Measurements from ENCODE around the gene PDE4D. TPM values are rescaled to one million over a fixed set of nuclear protein-coding genes. Genes with fewer than 3 reads are reported as not detected.

The PDE4D gene
- total RNA-seq, 1 experiment from 2014 or later, result 3.6 TPM

GRCh38 chr5:59535561-59535960 lies 358.0 kb downstream of the PDE4D start:
- no peaks in the 10 kb centered on the region for H3K36me3 ChIP-seq (ENCODE audit: low read depth, low read length)
- no peak overlapping the region for H2AFZ ChIP-seq (ENCODE audit: low read length)
- H3K27ac ChIP-seq (ENCODE audit: low read length), result no peak overlapping the region
- no peaks in the 10 kb centered on the region for H3K79me2 ChIP-seq (ENCODE audit: low read length)
- TF ChIP-seq EZH2phosphoT487 (IDR thresholded peaks at IDR 0.05; ENCODE audit: borderline replicate concordance, low read length), result no peak
- TF ChIP-seq EZH2 (IDR thresholded peaks at IDR 0.05; ENCODE audit: low read length, unreplicated experiment), result no peak
- TF ChIP-seq CTCF (conservative IDR thresholded peaks at IDR 0.05; ENCODE audit: low read depth, low read length), result no peak
- H3K9me2 ChIP-seq (replicated peaks; ENCODE audit: low read length), result no peaks in the 10 kb centered on the region
- CTCF ChIA-PET, result no interaction called here
- ATAC-seq (no peak), DNase-seq (no peak)
- H3K9ac ChIP-seq (ENCODE audit: low read length), result no peak overlapping the region
- POLR2A ChIA-PET (ENCODE audit: unreplicated experiment), result no interaction called here
- no peaks in the 10 kb centered on the region for H3K9me3 ChIP-seq (ENCODE audit: low read length)
- H4K20me1 ChIP-seq (ENCODE audit: low read length), result no peaks in the 10 kb centered on the region
- no peaks in the 10 kb centered on the region for H3K27me3 ChIP-seq (ENCODE audit: low read length)
- BruUV-seq (replicated peaks), result no TSS peak
- H3F3A ChIP-seq (ENCODE audit: low read length, unreplicated experiment), result no peaks in the 10 kb centered on the region
- intact Hi-C loops (cut with micrococcal nuclease), result no loop called here
- H3K4me3 ChIP-seq (ENCODE audit: low read length), result no peak overlapping the region
- no peak overlapping the region for H3K4me2 ChIP-seq (ENCODE audit: low read length)
- no peaks in the 10 kb centered on the region for H3K4me1 ChIP-seq (ENCODE audit: insufficient read depth, low read length)

GRCh38 chr5:59533730-59534108 lies 359.8 kb downstream of the PDE4D start:
- no peak for TF ChIP-seq EZH2phosphoT487 (IDR thresholded peaks at IDR 0.05; ENCODE audit: borderline replicate concordance, low read length)
- no peak for TF ChIP-seq EZH2 (IDR thresholded peaks at IDR 0.05; ENCODE audit: low read length, unreplicated experiment)
- no peak for TF ChIP-seq CTCF (conservative IDR thresholded peaks at IDR 0.05; ENCODE audit: low read depth, low read length)
- H3K4me1 ChIP-seq (ENCODE audit: insufficient read depth, low read length), result no peaks in the 10 kb centered on the region
- H3K9ac ChIP-seq (ENCODE audit: low read length), result no peak overlapping the region
- no peaks in the 10 kb centered on the region for H3K9me2 ChIP-seq (replicated peaks; ENCODE audit: low read length)
- ATAC-seq (no peak), DNase-seq (no peak)
- intact Hi-C loops (cut with micrococcal nuclease), result no loop called here
- CTCF ChIA-PET, result interaction anchor here (0.6 kb wide), 1 partner anchor 12 kb away, joined by 3 read pairs; no protein-coding TSS in a partner anchor
- H3K27ac ChIP-seq (ENCODE audit: low read length), result no peak overlapping the region
- no peaks in the 10 kb centered on the region for H3K79me2 ChIP-seq (ENCODE audit: low read length)
- no peaks in the 10 kb centered on the region for H4K20me1 ChIP-seq (ENCODE audit: low read length)
- POLR2A ChIA-PET (ENCODE audit: unreplicated experiment), result no interaction called here
- H2AFZ ChIP-seq (ENCODE audit: low read length), result no peak overlapping the region
- H3K4me2 ChIP-seq (ENCODE audit: low read length), result no peak overlapping the region
- BruUV-seq (replicated peaks), result no TSS peak
- H3F3A ChIP-seq (ENCODE audit: low read length, unreplicated experiment), result no peaks in the 10 kb centered on the region
- H3K9me3 ChIP-seq (ENCODE audit: low read length), result no peaks in the 10 kb centered on the region
- no peaks in the 10 kb centered on the region for H3K36me3 ChIP-seq (ENCODE audit: low read depth, low read length)
- no peak overlapping the region for H3K4me3 ChIP-seq (ENCODE audit: low read length)
- H3K27me3 ChIP-seq (ENCODE audit: low read length), result no peaks in the 10 kb centered on the region

- no peaks in the 10 kb centered on the region for H3K36me3 ChIP-seq (ENCODE audit: low read depth, low read length)
- H3K4me1 ChIP-seq (ENCODE audit: insufficient read depth, low read length), result no peaks in the 10 kb centered on the region
- H3K9ac ChIP-seq (ENCODE audit: low read length), result no peak overlapping the region
- no peak for TF ChIP-seq CTCF (conservative IDR thresholded peaks at IDR 0.05; ENCODE audit: low read depth, low read length)
- TF ChIP-seq EZH2phosphoT487 (IDR thresholded peaks at IDR 0.05; ENCODE audit: borderline replicate concordance, low read length), result no peak
- TF ChIP-seq EZH2 (IDR thresholded peaks at IDR 0.05; ENCODE audit: low read length, unreplicated experiment), result no peak
- H3K27me3 ChIP-seq (ENCODE audit: low read length), result no peaks in the 10 kb centered on the region
- POLR2A ChIA-PET (ENCODE audit: unreplicated experiment), result no interaction called here
- ATAC-seq (no peak), DNase-seq (no peak)
- H3K4me2 ChIP-seq (ENCODE audit: low read length), result no peak overlapping the region
- H3K9me3 ChIP-seq (ENCODE audit: low read length), result no peaks in the 10 kb centered on the region
- CTCF ChIA-PET, result no interaction called here
- BruUV-seq (replicated peaks), result no TSS peak
- H2AFZ ChIP-seq (ENCODE audit: low read length), result no peak overlapping the region
- H4K20me1 ChIP-seq (ENCODE audit: low read length), result no peaks in the 10 kb centered on the region
- H3K9me2 ChIP-seq (replicated peaks; ENCODE audit: low read length), result no peaks in the 10 kb centered on the region
- no peak overlapping the region for H3K4me3 ChIP-seq (ENCODE audit: low read length)
- H3K79me2 ChIP-seq (ENCODE audit: low read length), result no peaks in the 10 kb centered on the region
- no peak overlapping the region for H3K27ac ChIP-seq (ENCODE audit: low read length)
- H3F3A ChIP-seq (ENCODE audit: low read length, unreplicated experiment), result no peaks in the 10 kb centered on the region
- intact Hi-C loops (cut with micrococcal nuclease), result no loop called here
Measured at GRCh38 chr5:59532979-59533729, 360.4 kb downstream of the PDE4D start.
